Adrenal gland (tissue), 5 donors: Measurements from ENCODE around the gene PDIA2.
"Not testable (repeated sequence)": the region's sequence is repeated elsewhere in the genome, so short reads cannot be mapped to it uniquely, and the experiment has no call there.

Experiments
- CTCF ChIP-seq, 6 experiments: fragments of 450-650 bp in 4 of 6; fragments of 200-600 bp in 2 of 6; sonication (generic) in 1 of 6; IDR thresholded peaks; 1 replicate in 5 of 6; 2 replicates in 1 of 6; pipeline versions ENCODE4 v1.5.1 to v1.8.0; 2016 to 2021; ENCODE audit warnings: antibody characterized with exemption in 6 of 6, mild to moderate bottlenecking in 2 of 6, moderate library complexity in 1 of 6
- POLR2A ChIP-seq, 2 donors: fragments of 450-650 bp; IDR thresholded peaks; one replicate each; pipeline ENCODE4 v1.6.1; 2017; ENCODE audit warnings: antibody characterized with exemption in 2 of 2, mild to moderate bottlenecking in 2 of 2, moderate library complexity in 1 of 2
- donor health status: DM: no; HTN: no; CAD: no.

- TF ChIP-seq CTCF, POLR2A (IDR thresholded peaks at IDR 0.05): not testable (repeated sequence)
Measured at GRCh38 chr16:334861-335632, 52.1 kb downstream of the PDIA2 start.
